C4-2B (cell line): ENCODE data around the gene PARD3B.

ENCODE experiments used
- ZFX ChIP-seq: fragments of 450-650 bp; IDR thresholded peaks from 2 replicates; pipeline ENCODE4 v1.6.1; 2017
- TF ChIP-seq, protein P1 (sequence below): fragments of 450-650 bp; conservative IDR thresholded peaks from 2 replicates; pipeline ENCODE4 v1.5.1; 2017; ENCODE audit warnings: mild to moderate bottlenecking

DNA sequence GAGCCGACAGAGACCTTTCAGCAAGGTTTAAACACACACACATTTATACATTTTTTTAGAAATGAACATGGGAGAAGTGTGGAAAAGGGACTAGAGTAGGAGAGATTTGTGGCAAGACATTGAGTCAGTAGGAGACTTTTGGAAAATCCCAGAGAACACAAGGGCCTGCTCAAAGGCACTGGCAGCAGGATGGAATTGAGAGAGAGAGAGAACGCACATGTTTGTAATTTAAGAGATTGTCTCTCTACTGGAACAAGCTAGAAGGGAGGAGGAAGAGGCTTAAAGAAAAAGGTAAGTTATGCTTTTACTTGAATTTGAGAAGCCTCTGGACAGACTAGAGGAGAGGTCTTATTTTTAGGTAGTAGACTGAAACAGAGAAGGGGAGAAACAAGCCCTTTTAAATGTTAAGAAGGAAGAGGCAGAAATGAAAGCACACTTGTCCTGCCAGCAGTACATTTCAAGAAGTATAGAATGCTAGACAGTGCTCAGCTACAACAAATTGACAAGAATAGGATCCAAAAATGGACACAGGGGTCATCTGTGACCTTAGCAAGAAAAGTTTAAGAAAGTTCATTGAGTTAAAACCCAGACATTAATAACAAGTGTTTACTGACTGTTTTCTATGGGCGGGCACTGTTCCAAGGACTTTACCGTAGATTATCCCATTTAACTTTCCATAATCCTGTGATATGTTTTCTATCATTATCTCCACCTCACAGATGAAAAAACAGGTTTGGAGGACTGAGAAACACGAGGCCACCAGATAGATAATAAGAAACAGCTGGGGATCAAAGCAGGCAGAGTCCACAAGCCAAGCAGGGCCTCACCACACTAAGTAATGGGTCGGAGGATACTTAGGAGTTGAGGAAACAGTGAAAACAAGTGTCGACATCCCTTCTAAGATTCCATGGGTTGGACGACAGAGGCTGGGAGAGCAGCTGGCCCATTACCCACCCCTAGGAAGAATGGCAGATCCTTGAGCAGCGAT is 830.5 kb downstream of the PARD3B start:
- TF ChIP-seq, protein P1, sequence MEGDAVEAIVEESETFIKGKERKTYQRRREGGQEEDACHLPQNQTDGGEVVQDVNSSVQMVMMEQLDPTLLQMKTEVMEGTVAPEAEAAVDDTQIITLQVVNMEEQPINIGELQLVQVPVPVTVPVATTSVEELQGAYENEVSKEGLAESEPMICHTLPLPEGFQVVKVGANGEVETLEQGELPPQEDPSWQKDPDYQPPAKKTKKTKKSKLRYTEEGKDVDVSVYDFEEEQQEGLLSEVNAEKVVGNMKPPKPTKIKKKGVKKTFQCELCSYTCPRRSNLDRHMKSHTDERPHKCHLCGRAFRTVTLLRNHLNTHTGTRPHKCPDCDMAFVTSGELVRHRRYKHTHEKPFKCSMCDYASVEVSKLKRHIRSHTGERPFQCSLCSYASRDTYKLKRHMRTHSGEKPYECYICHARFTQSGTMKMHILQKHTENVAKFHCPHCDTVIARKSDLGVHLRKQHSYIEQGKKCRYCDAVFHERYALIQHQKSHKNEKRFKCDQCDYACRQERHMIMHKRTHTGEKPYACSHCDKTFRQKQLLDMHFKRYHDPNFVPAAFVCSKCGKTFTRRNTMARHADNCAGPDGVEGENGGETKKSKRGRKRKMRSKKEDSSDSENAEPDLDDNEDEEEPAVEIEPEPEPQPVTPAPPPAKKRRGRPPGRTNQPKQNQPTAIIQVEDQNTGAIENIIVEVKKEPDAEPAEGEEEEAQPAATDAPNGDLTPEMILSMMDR = no peak
- TF ChIP-seq ZFX = no peak
